Measurements from ENCODE around the gene PCSK6. TPM values are rescaled to one million over a fixed set of nuclear protein-coding genes. Genes with fewer than 3 reads are reported as not detected.

PCSK6 gene
- total and polyA plus RNA-seq, 2 of the 8 experiments (the other 6 are each of a cell fraction or from before 2014, with no cell fraction given) = 1.9 to 4.0 TPM

GRCh38 chr15:101495334-101496197 lies 6.1 kb upstream of the PCSK6 start (continued):
- TF ChIP-seq ATF2 (IDR thresholded peaks at IDR 0.05; ENCODE audit: low read length) (no peak), TCF12 (IDR thresholded peaks at IDR 0.05; ENCODE audit: low read depth, low read length) (no peak), SP1 (IDR thresholded peaks at IDR 0.05; ENCODE audit: low read depth, low read length) (no peak), SIX5 (IDR thresholded peaks at IDR 0.05; ENCODE audit: low read depth, low read length) (no peak), TEAD4 (IDR thresholded peaks at IDR 0.05; ENCODE audit: low read depth, low read length) (no peak), HDAC2 (IDR thresholded peaks at IDR 0.05; ENCODE audit: borderline replicate concordance in 1 of 2, low read depth in 2 of 2, low read length in 2 of 2) (no peak), GTF2F1 (IDR thresholded peaks at IDR 0.05; ENCODE audit: borderline replicate concordance, low read depth, low read length) (no peak), GABPA (IDR thresholded peaks at IDR 0.05; ENCODE audit: borderline replicate concordance, insufficient read depth, low read length) (no peak), FOSL1 (IDR thresholded peaks at IDR 0.05; ENCODE audit: insufficient read depth, low read depth, low read length) (no peak), JUND (IDR thresholded peaks at IDR 0.05; ENCODE audit: low read length) (no peak)

All from H1 (cell line).